Vagina (tissue), 2 donors: Measurements from ENCODE around the gene EXOC2. TPM values are rescaled to one million over a fixed set of nuclear protein-coding genes. Genes with fewer than 3 reads are reported as not detected.

Source experiments
- DNase-seq, 2 donors: peaks; one replicate each; pipeline ENCODE4 v3.0.0-alpha.2; 2017; ENCODE audit errors: extremely low spot score in 2 of 2
- H3K27ac ChIP-seq: fragments of 200-600 bp; sonication (generic); one replicate; pipeline ENCODE4 v1.5.1; 2019
- H3K27me3 ChIP-seq: fragments of 200-600 bp; sonication (generic); one replicate; pipeline ENCODE4 v1.5.1; 2019
- H3K36me3 ChIP-seq, 2 donors: fragments of 200-600 bp; sonication (generic); one replicate each; pipeline ENCODE4 v1.5.1; 2017 to 2019
- H3K4me1 ChIP-seq: fragments of 200-600 bp; sonication (generic); one replicate; pipeline ENCODE4 v1.5.1; 2019
- H3K4me3 ChIP-seq, 2 donors: fragments of 200-600 bp; sonication (generic); 1 replicate in 1 of 2; 2 replicates in 1 of 2; pipeline ENCODE4 v1.5.1; 2016 to 2019
- H3K9me3 ChIP-seq: fragments of 200-600 bp; sonication (generic); one replicate; pipeline ENCODE4 v1.5.1; 2019
- POLR2A ChIP-seq, 2 donors: fragments of 450-650 bp; IDR thresholded peaks; one replicate each; pipeline ENCODE4 v1.6.1; 2017; ENCODE audit warnings: antibody characterized with exemption in 2 of 2, mild to moderate bottlenecking in 2 of 2, moderate library complexity in 2 of 2
- POLR2AphosphoS5 ChIP-seq, 2 donors: sonication (generic); formaldehyde crosslinking; IDR thresholded peaks; one replicate each; pipeline ENCODE4 v1.9.0; 2017; ENCODE audit warnings: antibody characterized with exemption in 2 of 2, mild to moderate bottlenecking in 2 of 2, low read depth in 1 of 2; ENCODE audit not compliant: insufficient read depth in 1 of 2
- intact Hi-C: fragments of 100-400 bp; cut with DNase I; formaldehyde crosslinking; loops from one replicate; pipeline ENCODE4 v1.15.1; 2023
- total RNA-seq: library from RNA; depleted of rRNA; stranded (reverse); fragments of >200 nt; gene quantifications from one replicate; pipeline ENCODE4 v1.2.3, GENCODE V29; 2016
- TF ChIP-seq, protein P1 (sequence below), 3 experiments: fragments of 450-650 bp in 2 of 3; fragments of 200-600 bp in 1 of 3; sonication (generic) in 1 of 3; IDR thresholded peaks; one replicate each; pipeline ENCODE4 v1.5.1; 2017 to 2019; ENCODE audit warnings: antibody characterized with exemption in 3 of 3, mild to moderate bottlenecking in 2 of 3, moderate library complexity in 2 of 3

EXOC2 gene
- total RNA-seq, 1 donor from 2014 or later = 23.6 TPM

GRCh38 chr6:705047-705446, 12.1 kb upstream of the EXOC2 start:
- DNase-seq = no peak
- TF ChIP-seq POLR2AphosphoS5 (IDR thresholded peaks at IDR 0.05; ENCODE audit: insufficient read depth in 1 of 2, low read depth in 1 of 2) (no peak), POLR2A (IDR thresholded peaks at IDR 0.05) (no peak)
- TF ChIP-seq, protein P1, sequence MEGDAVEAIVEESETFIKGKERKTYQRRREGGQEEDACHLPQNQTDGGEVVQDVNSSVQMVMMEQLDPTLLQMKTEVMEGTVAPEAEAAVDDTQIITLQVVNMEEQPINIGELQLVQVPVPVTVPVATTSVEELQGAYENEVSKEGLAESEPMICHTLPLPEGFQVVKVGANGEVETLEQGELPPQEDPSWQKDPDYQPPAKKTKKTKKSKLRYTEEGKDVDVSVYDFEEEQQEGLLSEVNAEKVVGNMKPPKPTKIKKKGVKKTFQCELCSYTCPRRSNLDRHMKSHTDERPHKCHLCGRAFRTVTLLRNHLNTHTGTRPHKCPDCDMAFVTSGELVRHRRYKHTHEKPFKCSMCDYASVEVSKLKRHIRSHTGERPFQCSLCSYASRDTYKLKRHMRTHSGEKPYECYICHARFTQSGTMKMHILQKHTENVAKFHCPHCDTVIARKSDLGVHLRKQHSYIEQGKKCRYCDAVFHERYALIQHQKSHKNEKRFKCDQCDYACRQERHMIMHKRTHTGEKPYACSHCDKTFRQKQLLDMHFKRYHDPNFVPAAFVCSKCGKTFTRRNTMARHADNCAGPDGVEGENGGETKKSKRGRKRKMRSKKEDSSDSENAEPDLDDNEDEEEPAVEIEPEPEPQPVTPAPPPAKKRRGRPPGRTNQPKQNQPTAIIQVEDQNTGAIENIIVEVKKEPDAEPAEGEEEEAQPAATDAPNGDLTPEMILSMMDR (IDR thresholded peaks at IDR 0.05) = no peak
- intact Hi-C loops = no loop called here
- no peaks in the 10 kb centered on the region for H3K27me3 ChIP-seq
- H3K9me3 ChIP-seq = no peaks in the 10 kb centered on the region
- H3K4me1 ChIP-seq = no peaks in the 10 kb centered on the region
- H3K4me3 ChIP-seq = no peak overlapping the region
- no peak overlapping the region for H3K27ac ChIP-seq
- no peaks in the 10 kb centered on the region for H3K36me3 ChIP-seq

DNA sequence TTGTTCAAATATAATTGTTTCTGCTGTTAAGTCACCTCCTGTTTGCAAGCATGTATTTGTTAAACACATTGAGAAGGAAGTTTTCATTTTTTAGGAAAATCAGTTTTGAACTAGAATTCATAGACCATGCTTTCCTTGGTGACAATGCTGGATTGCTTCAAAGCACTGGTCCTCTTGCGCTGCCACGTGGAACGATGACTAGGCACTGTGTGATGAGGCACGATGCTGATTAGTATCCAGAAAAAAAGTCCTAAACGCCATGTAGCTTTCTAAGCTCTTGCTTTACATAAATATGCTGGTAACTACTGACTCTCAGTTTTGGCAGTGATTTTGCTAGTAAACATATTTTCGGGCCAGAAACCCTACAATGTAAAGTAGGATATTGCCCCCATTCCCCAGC, 11.1 kb upstream of the EXOC2 start:
- DNase-seq = no peak
- Histone ChIP-seq H3K9me3 (no peaks in the 10 kb centered on the region), H3K36me3 (no peaks in the 10 kb centered on the region), H3K4me1 (no peaks in the 10 kb centered on the region), H3K27ac (no peak overlapping the region), H3K4me3 (no peak overlapping the region), H3K27me3 (no peaks in the 10 kb centered on the region)
- TF ChIP-seq, protein P1 (IDR thresholded peaks at IDR 0.05) = no peak
- no peak for TF ChIP-seq POLR2A (IDR thresholded peaks at IDR 0.05)
- TF ChIP-seq POLR2AphosphoS5 (IDR thresholded peaks at IDR 0.05; ENCODE audit: insufficient read depth in 1 of 2, low read depth in 1 of 2) = no peak
- intact Hi-C loops = no loop called here

DNA sequence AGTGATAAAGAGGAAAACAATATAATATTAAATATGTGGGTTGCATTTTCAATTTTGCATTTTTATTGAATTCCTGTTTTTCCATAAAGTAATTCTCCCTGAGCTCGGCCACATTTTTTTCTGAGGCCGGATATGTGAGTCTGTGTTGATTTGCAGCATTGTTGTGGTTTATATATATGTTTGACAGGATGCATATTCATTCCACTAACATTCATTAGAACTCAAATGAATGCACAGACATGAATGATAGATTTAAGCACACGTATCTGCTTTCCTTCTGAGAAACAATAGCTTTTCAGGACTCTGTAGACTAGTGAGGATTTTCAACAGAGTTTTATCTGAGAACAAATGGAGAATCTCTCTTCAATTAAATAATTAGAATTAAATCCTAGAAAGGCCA, 10.6 kb upstream of the EXOC2 start:
- TF ChIP-seq, protein P1 (IDR thresholded peaks at IDR 0.05) = no peak
- TF ChIP-seq POLR2A (IDR thresholded peaks at IDR 0.05) (no peak), POLR2AphosphoS5 (IDR thresholded peaks at IDR 0.05; ENCODE audit: insufficient read depth in 1 of 2, low read depth in 1 of 2) (no peak)
- Histone ChIP-seq H3K27ac (no peak overlapping the region), H3K36me3 (no peaks in the 10 kb centered on the region), H3K4me1 (no peaks in the 10 kb centered on the region), H3K4me3 (no peak overlapping the region), H3K9me3 (no peaks in the 10 kb centered on the region), H3K27me3 (no peaks in the 10 kb centered on the region)
- intact Hi-C loops = no loop called here
- no peak for DNase-seq

DNA sequence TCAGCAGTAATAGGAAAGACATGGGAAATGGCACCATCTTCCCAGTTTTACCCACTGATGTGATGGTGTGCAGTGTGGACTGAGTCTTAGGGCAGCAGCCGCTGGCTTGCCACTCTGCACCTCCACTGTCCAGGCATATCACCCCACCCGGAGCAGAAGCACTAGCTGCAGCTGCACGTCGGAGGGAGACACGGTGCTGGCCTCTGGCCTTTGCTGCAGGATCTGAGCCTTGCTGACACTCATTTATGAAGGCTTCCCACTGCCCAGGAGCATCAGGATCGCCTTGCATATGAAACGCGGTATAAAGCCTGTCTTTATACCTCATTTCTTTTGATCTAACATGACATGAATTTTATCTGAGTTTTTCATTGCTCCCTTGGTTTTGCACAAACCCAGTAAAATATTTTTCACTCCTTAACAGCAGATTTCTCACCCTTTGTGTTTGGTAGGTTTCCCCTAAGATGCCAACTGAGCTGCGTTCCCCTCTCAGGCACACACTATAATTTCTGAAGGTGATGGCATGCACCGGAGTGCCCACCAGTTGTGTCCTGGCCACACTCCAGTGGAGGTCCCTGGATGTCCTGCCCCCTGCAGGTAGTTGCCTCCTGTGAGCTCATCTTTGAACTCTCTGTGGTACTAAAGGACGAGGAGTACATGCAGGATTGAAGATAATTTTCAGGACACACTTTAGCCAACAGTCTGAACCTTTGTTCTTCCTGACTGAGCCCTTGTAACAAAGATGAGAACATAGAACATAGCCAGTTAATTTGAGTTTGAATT, 9.0 kb upstream of the EXOC2 start:
- H3K9me3 ChIP-seq = no peaks in the 10 kb centered on the region
- no peak overlapping the region for H3K27ac ChIP-seq
- H3K4me3 ChIP-seq = no peak overlapping the region
- H3K27me3 ChIP-seq = no peaks in the 10 kb centered on the region
- no peaks in the 10 kb centered on the region for H3K4me1 ChIP-seq
- H3K36me3 ChIP-seq = no peaks in the 10 kb centered on the region
- TF ChIP-seq POLR2A (IDR thresholded peaks at IDR 0.05) (no peak), POLR2AphosphoS5 (IDR thresholded peaks at IDR 0.05; ENCODE audit: insufficient read depth in 1 of 2, low read depth in 1 of 2) (no peak)
- TF ChIP-seq, protein P1 (IDR thresholded peaks at IDR 0.05) = no peak
- intact Hi-C loops = no loop called here
- no peak for DNase-seq

DNA sequence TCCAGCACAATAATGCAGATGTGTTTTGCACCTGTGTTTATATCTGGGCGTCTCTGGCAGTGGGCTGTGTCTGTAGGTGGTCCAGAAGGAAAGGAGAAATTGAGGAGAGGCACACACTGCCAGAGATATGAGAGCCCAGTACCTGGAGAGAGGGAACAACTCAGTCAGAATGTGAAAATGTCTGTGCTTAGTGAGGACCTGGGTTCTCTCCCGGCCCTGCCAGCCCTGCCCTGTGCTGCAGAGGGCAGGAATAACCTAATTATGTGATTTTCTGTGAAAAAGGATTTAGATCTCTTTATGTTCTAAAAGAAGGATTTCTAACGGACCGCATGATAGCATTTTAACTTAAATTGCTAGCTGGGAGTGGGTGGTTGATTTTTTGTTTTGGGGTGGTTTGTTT, 8.3 kb upstream of the EXOC2 start:
- no peaks in the 10 kb centered on the region for H3K36me3 ChIP-seq
- no peaks in the 10 kb centered on the region for H3K4me1 ChIP-seq
- no peaks in the 10 kb centered on the region for H3K27me3 ChIP-seq
- TF ChIP-seq POLR2AphosphoS5 (IDR thresholded peaks at IDR 0.05; ENCODE audit: insufficient read depth in 1 of 2, low read depth in 1 of 2) (no peak), POLR2A (IDR thresholded peaks at IDR 0.05) (no peak)
- TF ChIP-seq, protein P1 (IDR thresholded peaks at IDR 0.05) = no peak
- intact Hi-C loops = no loop called here
- no peak overlapping the region for H3K4me3 ChIP-seq
- no peak for DNase-seq
- H3K9me3 ChIP-seq = no peaks in the 10 kb centered on the region
- H3K27ac ChIP-seq = no peak overlapping the region
